Mesenchymal stem cell (in vitro differentiated cells and primary cell): ENCODE results near the gene PKP3.
A peak's percentile ranks its signal among the peaks of the same experiment; 100 is the strongest.

ENCODE experiments used
- DNase-seq: peaks from one replicate; pipeline ENCODE4 v3.0.0-alpha.2; 2013
- H2AFZ ChIP-seq: one replicate; pipeline ENCODE4 v1.6.1; 2013; ENCODE audit warnings: low read depth, mild to moderate bottlenecking, control low read depth, inconsistent platforms, low read length, moderate library complexity
- H2AK5ac ChIP-seq: 2 replicates; pipeline ENCODE4 v1.6.1; 2013; ENCODE audit warnings: low read length, moderate library complexity, mild to moderate bottlenecking, inconsistent platforms; ENCODE audit not compliant: severe bottlenecking
- H2BK120ac ChIP-seq: one replicate; pipeline ENCODE4 v1.6.1; 2013; ENCODE audit warnings: low read depth, mild to moderate bottlenecking, inconsistent platforms, low read length, moderate library complexity
- H2BK12ac ChIP-seq, 2 experiments: one replicate each; pipeline ENCODE4 v1.6.1; 2013; ENCODE audit warnings: inconsistent platforms in 2 of 2, low read length in 2 of 2, mild to moderate bottlenecking in 2 of 2, moderate library complexity in 2 of 2, control low read depth in 1 of 2
- H2BK15ac ChIP-seq: one replicate; pipeline ENCODE4 v1.6.1; 2013; ENCODE audit warnings: mild to moderate bottlenecking, low read depth, inconsistent platforms; ENCODE audit not compliant: poor library complexity, severe bottlenecking
- H2BK5ac ChIP-seq: 2 replicates; pipeline ENCODE4 v1.6.1; 2013; ENCODE audit warnings: low read depth, mild to moderate bottlenecking, low read length, control low read depth, inconsistent platforms; ENCODE audit not compliant: poor library complexity, severe bottlenecking
- H3K14ac ChIP-seq, 2 experiments: one replicate each; pipeline ENCODE4 v1.6.1; 2013; ENCODE audit warnings: inconsistent platforms in 2 of 2, low read length in 2 of 2, control low read depth in 1 of 2, mild to moderate bottlenecking in 1 of 2, moderate library complexity in 1 of 2
- H3K18ac ChIP-seq, 2 experiments: one replicate each; pipeline ENCODE4 v1.6.1; 2013; ENCODE audit warnings: inconsistent platforms in 2 of 2, low read length in 2 of 2, control low read depth in 1 of 2, low read depth in 1 of 2, mild to moderate bottlenecking in 1 of 2
- H3K23ac ChIP-seq, 2 experiments: one replicate each; pipeline ENCODE4 v1.6.1; 2013; ENCODE audit warnings: inconsistent platforms in 2 of 2, low read length in 2 of 2, mild to moderate bottlenecking in 2 of 2, moderate library complexity in 2 of 2, control low read depth in 1 of 2
- H3K27ac ChIP-seq: 2 replicates; pipeline ENCODE4 v1.5.1; 2013; ENCODE audit warnings: mild to moderate bottlenecking, moderate library complexity, low read length, control low read depth, inconsistent platforms; ENCODE audit not compliant: poor library complexity, severe bottlenecking
- H3K27me3 ChIP-seq, 2 experiments: 2 replicates each; pipeline versions ENCODE4 v1.6.1 to v1.7.0; 2013; ENCODE audit warnings: low read length in 2 of 2, mild to moderate bottlenecking in 2 of 2, moderate library complexity in 2 of 2, control low read depth in 1 of 2, inconsistent platforms in 1 of 2; ENCODE audit not compliant: control insufficient read depth in 1 of 2, insufficient read depth in 1 of 2
- H3K36me3 ChIP-seq, 2 experiments: 2 replicates each; pipeline versions ENCODE4 v1.6.1 to v1.7.0; 2013; ENCODE audit warnings: low read length in 2 of 2, control low read depth in 1 of 2, inconsistent platforms in 1 of 2, low read depth in 1 of 2, mild to moderate bottlenecking in 1 of 2; ENCODE audit not compliant: insufficient read depth in 2 of 2, control insufficient read depth in 1 of 2
- H3K4ac ChIP-seq, 2 experiments: one replicate each; pipeline ENCODE4 v1.6.1; 2013; ENCODE audit warnings: inconsistent platforms in 2 of 2, low read length in 2 of 2, mild to moderate bottlenecking in 2 of 2, moderate library complexity in 2 of 2, control low read depth in 1 of 2, low read depth in 1 of 2
- H3K4me1 ChIP-seq: 2 replicates; pipeline ENCODE4 v1.6.1; 2013; ENCODE audit warnings: low read depth, low read length, control low read depth; ENCODE audit not compliant: control insufficient read depth, insufficient read depth
- H3K4me2 ChIP-seq: 2 replicates; pipeline ENCODE4 v1.6.1; 2013; ENCODE audit warnings: low read length, mild to moderate bottlenecking, inconsistent platforms; ENCODE audit not compliant: poor library complexity, severe bottlenecking
- H3K4me3 ChIP-seq, 2 experiments: 2 replicates each; pipeline versions ENCODE4 v1.5.1 to v1.7.0; 2013; ENCODE audit warnings: low read length in 2 of 2, mild to moderate bottlenecking in 2 of 2, control low read depth in 1 of 2, low read depth in 1 of 2; ENCODE audit not compliant: insufficient read depth in 1 of 2
- H3K79me1 ChIP-seq: replicated peaks from 2 replicates; pipeline ENCODE4 v1.6.1; 2013; ENCODE audit warnings: mild to moderate bottlenecking, control low read depth, low read length, inconsistent platforms; ENCODE audit not compliant: poor library complexity, severe bottlenecking
- H3K9ac ChIP-seq: 2 replicates; pipeline ENCODE4 v1.7.0; 2013; ENCODE audit warnings: mild to moderate bottlenecking, low read length, moderate library complexity
- H3K9me3 ChIP-seq: 2 replicates; pipeline ENCODE4 v1.7.0; 2013; ENCODE audit warnings: mild to moderate bottlenecking, low read length; ENCODE audit not compliant: control insufficient read depth
- H4K8ac ChIP-seq: one replicate; pipeline ENCODE4 v1.6.1; 2013; ENCODE audit warnings: inconsistent platforms, mild to moderate bottlenecking, low read length, moderate library complexity
- H4K91ac ChIP-seq: one replicate; pipeline ENCODE4 v1.6.1; 2013; ENCODE audit warnings: mild to moderate bottlenecking, low read length, inconsistent platforms
- WGBS: methylation state at CpG from one replicate; pipeline ENCODE4 v1.1.7; 2013; ENCODE audit warnings: mixed read lengths; 5-methylcytosine and 5-hydroxymethylcytosine counted together

Gene PKP3

GRCh38 chr11:368414-369335 lies 25.3 kb upstream of the PKP3 start:
- Histone ChIP-seq H3K18ac (peak overlapping the region; percentile 6 to 71), H3K23ac (no peak overlapping the region), H3K4ac (no peak overlapping the region), H2BK5ac (no peak overlapping the region), H3K4me2 (peak overlapping the region; percentile 68), H3K9ac (no peak overlapping the region), H3K79me1 (peaks cover 6% of the 10 kb centered on the region), H4K91ac (peak overlapping the region; percentile 91), H2BK12ac (peak overlapping the region in 1 of 2 experiments; percentile 70), H3K9me3 (no peaks in the 10 kb centered on the region), H2BK15ac (peak overlapping the region; percentile 84), H3K4me1 (peaks cover 36% of the 10 kb centered on the region), H3K14ac (peak overlapping the region in 1 of 2 experiments; percentile 5), H3K27me3 (peaks cover 4 to 70% of the 10 kb centered on the region in 2 experiments), H2AK5ac (no peak overlapping the region), H4K8ac (peak overlapping the region; percentile 78), H2BK120ac (peak overlapping the region; percentile 74), H3K4me3 (peak overlapping the region; percentile 32 to 78), H3K27ac (no peak overlapping the region), H3K36me3 (peaks cover 0 to 22% of the 10 kb centered on the region in 2 experiments), H2AFZ (no peak overlapping the region)
- 14% methylated on average over 14 of the region's 61 CpGs for WGBS
- DNase-seq, result peak; percentile 71

- Histone ChIP-seq H2AK5ac (no peak within 1 kb of the TSS), H2BK120ac (peak within 1 kb of the TSS; percentile 74), H3K27ac (no peak within 1 kb of the TSS), H3K23ac (no peak within 1 kb of the TSS), H3K14ac (peak within 1 kb of the TSS in 1 of 2 experiments; percentile 71), H2BK5ac (no peak within 1 kb of the TSS), H2AFZ (no peak within 1 kb of the TSS), H3K79me1 (peaks cover 6% of the 10 kb centered on the region), H3K9me3 (no peaks in the 10 kb centered on the region), H4K8ac (peak within 1 kb of the TSS; percentile 78), H3K4me3 (peak within 1 kb of the TSS; percentile 32 to 78), H3K4ac (peak within 1 kb of the TSS in 1 of 2 experiments; percentile 26), H4K91ac (peak within 1 kb of the TSS; percentile 91), H3K4me1 (peaks cover 32% of the 10 kb centered on the region), H3K9ac (no peak within 1 kb of the TSS), H3K18ac (peak within 1 kb of the TSS; percentile 6 to 74), H3K36me3 (peaks cover 0 to 30% of the 10 kb centered on the region in 2 experiments), H3K27me3 (peaks cover 4 to 67% of the 10 kb centered on the region in 2 experiments), H3K4me2 (peak within 1 kb of the TSS; percentile 68), H2BK12ac (peak within 1 kb of the TSS in 1 of 2 experiments; percentile 70), H2BK15ac (peak within 1 kb of the TSS; percentile 84)
- DNase-seq, result peak; percentile 59
- WGBS, result 0% methylated on average over 6 of the region's 118 CpGs
Observed at GRCh38 chr11:369336-370018, 24.5 kb upstream of the PKP3 start, which contains the start of gene B4GALNT4. B4GALNT4 (plus strand) TSS chr11:369499; CDS start chr11:369804, 305 bp downstream.

- Histone ChIP-seq H4K91ac (no peak overlapping the region), H2BK120ac (no peak overlapping the region), H3K36me3 (peaks cover 0 to 33% of the 10 kb centered on the region in 2 experiments), H3K4ac (peak overlapping the region in 1 of 2 experiments; percentile 26), H2BK5ac (no peak overlapping the region), H3K4me2 (peak overlapping the region; percentile 64), H2BK12ac (no peak overlapping the region), H3K18ac (peak overlapping the region in 1 of 2 experiments; percentile 74), H3K9ac (no peak overlapping the region), H3K9me3 (no peaks in the 10 kb centered on the region), H3K27me3 (peaks cover 4 to 60% of the 10 kb centered on the region in 2 experiments), H3K79me1 (peaks cover 6% of the 10 kb centered on the region), H3K14ac (peak overlapping the region in 1 of 2 experiments; percentile 58), H2AFZ (no peak overlapping the region), H2BK15ac (no peak overlapping the region), H3K4me1 (peaks cover 26% of the 10 kb centered on the region), H3K27ac (no peak overlapping the region), H3K4me3 (peak overlapping the region in 1 of 2 experiments; percentile 64), H2AK5ac (no peak overlapping the region), H4K8ac (peak overlapping the region; percentile 43), H3K23ac (no peak overlapping the region)
- no peak for DNase-seq
- 18% methylated on average over 33 of the region's 42 CpGs for WGBS
Observed at GRCh38 chr11:370070-370941, 23.7 kb upstream of the PKP3 start.
